HG03108 (cell line): ENCODE results near the gene XPNPEP1.

Experiments
- ATAC-seq: cut with Tn5 transposase; IDR thresholded peaks from one replicate; pipeline ENCODE4 v1.9.1; 2021; ENCODE audit warnings: moderate library complexity; ENCODE audit not compliant: unreplicated experiment

Gene XPNPEP1

DNA sequence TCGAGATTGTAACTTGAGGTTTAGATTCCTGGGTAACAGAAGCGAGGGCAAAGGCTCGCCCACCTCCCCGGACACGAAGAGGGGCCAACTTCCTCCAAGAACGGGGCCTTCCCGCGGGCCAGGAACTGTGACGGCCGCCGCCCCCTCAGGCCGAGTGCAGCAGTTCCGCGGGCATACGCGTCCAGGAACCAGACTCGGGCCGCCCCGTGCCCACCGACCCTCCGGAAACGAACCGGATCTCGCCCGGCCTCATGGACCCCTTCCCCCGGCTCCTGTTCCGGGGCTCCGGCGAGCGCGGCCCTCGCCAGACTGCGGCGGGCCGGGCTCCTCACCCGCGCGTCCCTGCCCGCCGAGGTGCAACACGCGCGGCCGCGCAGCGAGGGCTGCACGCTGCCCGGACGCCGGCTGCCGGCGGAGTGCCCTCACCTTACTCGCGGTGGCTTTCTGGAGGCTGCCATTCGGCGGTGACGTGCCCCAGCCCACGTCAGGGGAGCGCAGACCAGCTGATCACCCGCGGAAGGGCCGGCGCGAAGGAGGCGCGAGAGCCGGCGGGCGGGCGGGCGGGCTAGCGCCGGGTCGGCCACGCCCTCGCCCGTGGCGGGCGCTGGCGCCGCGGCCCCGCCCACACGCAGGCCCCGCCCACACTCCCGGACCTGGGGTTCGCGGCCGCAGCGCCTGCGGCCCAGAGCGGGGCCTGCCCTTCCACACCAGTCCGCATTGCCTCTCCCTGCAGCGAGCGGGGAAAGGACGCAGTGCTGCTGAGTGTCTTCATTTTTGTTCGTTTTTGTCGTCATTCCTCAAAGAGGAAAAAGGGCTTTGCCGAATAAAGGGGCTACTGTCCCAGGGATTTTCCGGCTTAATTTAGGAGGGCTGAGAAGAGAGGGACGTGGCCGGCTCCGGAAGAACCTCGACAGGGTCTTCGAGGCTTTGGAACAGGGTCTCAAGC, at the start of gene XPNPEP1:
Gene XPNPEP1 (minus strand): TSS at position 536 of the 946 bp plus-strand sequence. CDS start 78 bp downstream, at position 458.
- ATAC-seq, result peak; percentile 95

DNA sequence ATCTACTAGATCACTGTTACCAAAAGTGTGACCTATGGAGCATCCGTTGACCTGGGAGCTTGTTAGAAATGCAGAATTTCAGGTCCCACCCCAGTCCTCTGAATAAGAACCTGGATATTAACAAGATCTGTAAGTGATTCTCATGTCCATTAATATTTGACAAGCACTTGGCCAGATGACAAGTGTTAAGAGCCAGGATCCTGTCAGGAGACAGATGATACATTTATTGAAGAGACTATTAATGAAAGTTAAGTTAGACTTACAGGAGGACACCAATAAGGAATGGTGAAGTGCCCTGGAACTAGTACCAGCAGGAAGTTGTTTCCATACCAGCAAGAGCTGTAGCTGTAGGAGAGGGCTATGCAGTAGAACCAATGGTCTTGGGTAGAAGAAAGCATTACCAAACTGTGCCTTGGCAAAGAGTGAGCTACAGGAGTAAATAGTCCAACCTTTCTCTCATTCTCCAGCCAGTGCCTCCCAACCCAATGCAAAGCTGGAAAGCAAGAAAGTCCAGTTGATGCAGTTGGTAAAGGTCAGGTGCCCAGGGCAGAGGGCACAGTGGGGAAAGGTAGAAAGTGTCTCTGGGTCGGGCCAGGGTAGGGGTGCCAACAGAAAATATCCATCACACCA, 49.2 kb upstream of the XPNPEP1 start:
- ATAC-seq, result no peak

DNA sequence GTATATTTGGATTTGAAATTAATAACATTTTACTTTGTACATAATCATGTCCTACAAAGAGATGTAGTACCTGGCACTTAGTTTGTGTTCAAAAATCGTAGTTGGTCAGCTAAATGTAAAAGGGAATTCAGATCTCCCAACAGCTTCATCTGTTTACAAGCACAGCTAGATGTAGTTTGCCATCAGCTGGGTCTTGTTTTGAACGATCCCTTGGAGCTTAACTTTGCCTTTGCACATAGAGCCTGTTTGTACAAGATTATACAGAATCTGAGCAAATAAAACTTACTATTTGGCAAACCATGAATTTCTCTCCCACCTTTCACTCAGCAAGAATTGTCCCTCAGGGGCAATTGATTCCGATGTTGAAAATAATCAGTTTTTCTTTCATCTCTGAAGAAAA, 48.3 kb upstream of the XPNPEP1 start:
- ATAC-seq, result no peak

DNA sequence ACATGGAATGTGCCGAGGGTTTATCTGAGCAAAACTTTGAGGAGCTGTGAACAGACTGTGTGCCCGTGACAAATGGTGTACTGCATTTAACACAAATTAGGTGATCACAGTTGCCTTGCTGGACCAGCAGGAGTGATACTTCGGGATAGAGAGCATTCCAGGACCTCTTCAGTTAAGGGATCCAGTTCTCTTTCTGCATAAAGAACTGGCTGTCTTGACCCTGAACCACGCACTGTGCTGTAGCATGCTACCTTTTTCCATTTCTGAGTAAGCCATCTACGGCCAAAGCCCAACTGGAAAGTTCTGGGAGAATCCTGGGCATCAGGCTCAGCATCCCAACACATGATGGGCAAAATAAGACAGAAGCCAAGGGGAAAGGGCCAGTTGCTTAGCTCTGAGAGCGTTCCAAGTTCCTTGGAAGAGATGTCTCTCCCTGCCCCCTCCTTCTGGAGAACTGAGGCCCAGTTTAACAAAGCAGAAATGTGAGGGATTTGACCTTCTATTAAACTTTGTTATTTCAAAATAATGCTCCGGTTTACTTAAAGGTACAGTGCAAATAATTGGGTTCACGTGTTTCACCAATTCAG, 46.5 kb upstream of the XPNPEP1 start:
- no peak for ATAC-seq

DNA sequence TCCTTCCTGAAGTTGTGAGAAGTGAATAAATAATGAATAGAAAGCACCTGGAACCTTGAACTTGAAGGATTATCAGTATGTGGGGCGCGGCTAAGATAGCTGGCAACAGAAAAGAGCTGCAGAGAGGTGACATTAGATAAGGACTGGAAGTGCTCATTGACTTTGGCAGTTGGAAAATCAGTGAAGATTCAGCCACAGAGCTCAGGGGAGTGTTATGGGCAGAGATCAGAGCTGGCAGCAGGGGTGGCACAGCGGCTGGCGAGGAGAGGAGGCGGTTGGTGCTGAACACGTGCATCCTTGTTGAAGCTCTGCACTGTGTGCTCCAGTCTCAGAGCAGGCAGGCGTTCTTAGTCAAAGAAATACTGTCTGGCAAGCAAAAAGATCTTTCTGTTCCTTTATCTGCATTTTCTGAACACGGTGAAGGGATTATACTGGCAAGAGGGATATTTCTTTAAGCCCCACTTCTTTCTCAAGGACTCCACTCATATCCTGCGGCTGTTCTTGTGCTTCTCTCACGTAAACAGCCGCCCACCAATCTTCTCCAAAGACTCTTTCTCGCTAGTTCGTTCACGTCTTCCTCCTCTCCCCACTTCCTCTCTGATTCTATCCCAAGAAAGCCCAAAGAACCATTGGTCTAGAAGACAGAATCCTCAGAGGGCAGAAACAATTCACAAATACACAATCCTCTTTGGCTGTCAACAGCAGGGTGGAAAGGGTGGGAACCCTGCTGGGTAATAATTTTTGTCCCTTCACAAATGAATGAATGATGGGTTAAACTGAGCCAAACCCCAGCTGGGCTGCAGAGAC, 45.8 kb upstream of the XPNPEP1 start:
- ATAC-seq, result no peak

DNA sequence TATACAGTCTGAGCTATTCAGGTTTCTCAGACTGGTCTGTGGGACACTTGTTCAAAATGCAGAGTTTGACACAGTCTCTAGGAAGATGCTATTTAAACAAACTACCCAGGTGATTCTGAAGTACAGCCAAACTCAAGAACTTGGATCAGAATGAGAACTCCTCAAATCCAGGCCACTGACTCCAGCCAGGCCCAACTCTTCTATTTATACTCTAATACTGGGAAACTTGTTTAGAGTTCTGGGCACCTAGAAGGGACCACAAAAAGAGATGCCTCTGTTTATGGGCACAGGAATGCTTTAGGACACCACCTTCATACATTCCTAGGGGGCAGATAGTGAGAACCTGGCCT, 44.4 kb upstream of the XPNPEP1 start:
- ATAC-seq, result no peak

DNA sequence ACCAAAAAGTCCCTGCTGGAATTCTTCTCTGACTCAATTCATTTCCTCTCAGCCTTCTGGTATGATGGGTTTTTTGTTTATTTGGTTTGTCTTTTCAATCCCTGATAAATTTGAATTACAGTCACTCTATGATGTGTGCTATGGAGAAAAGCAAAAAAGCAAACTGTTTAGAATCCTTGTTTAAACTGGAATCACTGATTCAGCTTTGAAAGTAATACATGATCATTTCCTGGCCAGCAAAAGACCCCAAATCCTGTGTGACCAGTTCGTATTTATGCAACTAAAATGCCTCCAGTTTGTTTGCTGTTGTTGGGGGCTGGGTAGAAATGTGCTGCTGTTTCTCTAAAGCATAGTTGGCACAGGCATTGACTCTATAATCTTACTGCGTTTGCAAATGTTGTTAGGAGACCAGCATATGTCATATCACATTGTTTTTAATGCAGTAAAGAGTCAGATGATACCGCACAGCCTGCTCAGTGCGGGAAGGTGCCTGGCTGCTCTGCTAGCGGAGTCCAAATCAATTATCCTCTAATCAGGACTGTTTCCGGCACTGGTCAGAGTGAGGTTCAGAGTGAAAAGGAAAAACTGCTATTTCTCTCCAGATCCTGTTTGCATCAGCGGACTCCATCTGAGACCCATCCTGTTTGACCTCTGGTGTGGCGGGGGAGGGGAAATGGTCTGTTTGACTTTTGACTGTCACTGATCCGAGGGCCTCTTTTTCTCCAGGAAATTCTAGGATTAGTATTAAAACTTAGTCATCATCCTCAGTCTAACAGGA, 43.8 kb upstream of the XPNPEP1 start:
- no peak for ATAC-seq

DNA sequence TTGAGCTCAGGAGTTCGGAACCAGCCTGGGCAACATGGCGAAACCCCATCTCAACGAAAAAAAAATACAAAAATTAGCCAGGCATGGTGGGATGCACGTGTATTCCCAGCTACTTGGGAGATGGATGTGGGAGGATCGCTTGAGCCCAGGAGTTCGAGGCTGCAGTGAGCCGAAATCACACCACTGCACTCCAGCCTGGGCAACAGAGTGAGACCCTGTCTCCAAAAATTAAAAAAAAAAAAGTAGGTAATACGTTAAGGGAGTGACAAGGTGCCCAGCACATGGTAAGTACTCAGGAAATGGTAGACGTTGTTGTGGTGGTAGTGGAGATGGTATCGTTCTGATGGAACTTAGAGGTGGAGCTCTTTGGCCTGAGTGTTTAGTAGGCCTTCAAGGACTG, 41.0 kb upstream of the XPNPEP1 start:
- no peak for ATAC-seq

DNA sequence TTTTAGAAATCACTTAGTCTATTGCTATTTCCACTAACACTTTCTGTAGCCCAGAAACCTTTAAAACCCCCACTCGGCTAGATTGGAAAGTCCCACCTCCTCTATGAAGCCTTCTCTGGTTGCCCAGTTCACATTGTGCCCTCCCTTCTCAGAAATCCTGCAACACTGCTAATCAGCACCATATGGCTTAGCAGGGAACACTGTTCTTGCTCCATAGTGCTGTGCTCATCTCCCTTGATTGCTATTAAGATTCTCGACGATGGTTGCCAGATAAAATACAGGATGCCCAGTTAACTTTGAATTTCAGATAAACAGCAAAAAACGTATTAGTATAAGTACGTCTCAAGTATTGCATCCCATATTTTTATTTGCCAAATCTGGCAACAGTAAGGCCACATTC, 40.1 kb upstream of the XPNPEP1 start:
- ATAC-seq, result no peak

DNA sequence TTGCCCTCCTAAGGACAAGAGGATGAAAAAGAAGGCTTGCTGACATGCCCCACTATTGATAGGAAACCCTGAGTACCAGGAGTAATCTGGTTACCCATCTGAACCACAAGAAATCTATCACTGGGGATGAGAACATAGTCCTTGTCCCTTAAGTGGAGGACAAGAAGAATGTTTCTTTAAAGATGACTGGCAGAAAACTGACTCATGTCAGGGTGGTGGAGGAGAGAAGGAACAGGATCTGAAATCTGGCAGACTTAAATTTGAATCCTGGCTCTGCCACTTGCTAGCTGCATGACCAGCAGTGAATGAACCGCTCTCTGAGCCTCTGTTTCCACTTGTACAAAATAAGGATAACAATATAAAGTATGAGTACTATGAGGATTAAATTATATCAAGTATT, 38.9 kb upstream of the XPNPEP1 start:
- no peak for ATAC-seq

DNA sequence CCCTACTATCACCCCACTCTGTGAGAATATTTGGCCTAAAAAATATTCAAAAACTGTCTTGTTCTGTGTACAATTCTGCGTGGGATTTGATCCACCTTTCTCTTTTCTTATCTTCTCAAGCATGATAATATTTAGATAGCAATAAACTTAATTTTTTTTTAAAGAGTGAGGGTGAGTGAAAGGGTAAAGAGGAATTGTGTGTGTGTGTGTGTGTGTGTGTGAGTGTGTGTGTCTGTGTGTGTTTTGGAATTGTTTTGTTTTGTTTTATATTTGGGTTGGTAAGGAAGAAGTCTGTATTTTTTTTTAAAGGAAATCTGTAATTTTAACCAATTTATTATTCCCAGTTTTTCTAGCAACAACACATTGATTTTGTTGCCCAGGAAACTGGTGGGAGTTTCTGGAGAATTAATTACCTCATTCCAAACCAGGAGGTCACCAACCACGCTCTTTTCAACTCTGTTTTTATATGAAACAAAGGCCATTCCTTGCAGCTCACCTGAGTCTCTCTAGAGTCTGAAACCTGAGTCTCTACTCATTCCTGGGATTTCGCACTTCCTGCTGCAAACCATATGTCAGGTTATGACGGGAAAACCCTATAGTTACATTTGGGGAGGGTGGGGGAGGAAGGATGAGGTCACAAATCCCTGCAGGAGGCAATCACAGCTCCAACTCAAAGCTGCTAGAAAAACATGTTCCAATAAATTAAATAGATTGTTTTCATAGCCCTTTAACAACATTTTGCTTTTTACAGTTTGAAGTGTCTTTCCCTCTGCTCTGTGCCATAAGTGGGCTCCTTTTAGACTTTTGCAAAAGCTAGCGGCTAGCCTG, 38.1 kb upstream of the XPNPEP1 start:
- ATAC-seq, result no peak

DNA sequence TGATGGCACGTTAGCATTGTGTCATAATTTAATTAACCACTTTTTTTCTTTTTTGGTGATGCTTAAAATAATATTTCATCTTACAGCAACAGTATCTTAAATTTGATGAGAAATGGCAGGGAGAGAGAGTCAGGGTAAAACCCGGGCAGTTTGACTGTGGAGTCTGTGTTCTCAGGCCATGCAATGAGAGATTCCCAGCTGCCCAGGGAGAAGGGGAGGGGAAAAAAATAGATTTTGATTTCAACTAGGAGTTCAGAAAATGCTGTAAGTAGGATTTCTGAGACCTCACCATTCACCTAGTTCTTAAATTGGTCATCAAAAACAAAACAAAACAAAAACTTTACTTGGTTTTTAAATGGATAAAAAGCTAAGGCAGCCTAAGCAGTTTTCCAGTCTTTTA, 37.4 kb upstream of the XPNPEP1 start:
- ATAC-seq, result no peak

DNA sequence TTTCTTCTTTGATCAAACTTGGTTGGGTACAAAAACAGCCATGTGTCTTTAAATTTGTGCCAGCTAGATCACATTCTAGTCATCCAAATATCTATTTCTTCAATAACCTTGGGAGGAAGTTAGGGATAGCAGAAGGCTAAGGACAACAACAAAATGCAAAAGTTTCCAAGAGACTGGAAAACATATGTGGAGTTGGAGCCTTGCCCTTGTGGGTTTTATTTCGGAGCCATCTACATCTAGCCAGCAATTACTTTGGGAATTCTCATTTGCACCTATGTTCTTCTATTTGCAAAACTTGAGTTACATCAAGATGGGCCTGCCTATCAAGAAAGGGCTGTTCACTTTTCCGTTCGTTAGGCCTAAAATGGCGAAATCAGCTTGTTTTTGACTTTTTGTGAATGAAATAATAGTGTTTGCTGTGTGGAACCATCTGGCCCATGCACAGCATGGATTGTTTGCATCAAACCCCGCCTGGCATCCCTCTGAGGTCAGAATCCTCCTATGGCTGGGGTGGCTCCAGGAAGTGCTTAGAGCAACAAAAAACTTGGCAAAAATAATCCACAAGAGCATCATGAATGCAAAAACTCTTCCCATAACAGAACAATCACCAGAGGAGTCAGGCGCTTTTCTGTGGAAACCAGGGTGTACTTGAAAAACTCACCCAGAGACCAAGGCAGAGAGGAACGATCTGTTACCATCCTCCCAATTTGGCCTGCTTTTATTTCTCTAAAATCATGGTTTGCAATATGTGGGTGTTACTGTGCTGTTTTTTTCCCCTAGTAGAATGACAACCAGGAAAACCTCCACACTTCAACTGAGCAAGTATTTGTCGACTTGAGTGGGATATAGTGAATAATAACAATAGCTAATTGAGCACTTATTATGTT, 36.2 kb upstream of the XPNPEP1 start:
- ATAC-seq, result no peak

DNA sequence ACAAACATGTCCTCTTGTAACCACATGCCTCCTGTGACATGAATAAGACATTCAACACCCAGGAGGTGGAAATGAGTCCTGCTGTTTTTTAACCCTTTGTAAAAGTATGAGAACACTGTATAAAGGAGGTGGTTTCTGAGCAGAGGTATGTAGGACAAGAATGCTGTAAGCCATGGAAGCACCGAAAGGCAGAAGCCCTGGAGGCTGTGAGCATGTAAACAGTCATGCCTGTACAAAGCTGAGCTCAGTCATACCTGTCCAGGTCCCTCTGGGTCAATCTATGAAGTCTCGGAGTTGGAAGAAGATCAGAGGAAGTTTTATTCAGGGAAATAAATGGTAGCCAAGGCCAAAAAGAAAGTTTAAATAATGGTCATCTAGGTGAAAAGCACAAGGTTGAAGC, 34.7 kb upstream of the XPNPEP1 start:
- ATAC-seq, result no peak

DNA sequence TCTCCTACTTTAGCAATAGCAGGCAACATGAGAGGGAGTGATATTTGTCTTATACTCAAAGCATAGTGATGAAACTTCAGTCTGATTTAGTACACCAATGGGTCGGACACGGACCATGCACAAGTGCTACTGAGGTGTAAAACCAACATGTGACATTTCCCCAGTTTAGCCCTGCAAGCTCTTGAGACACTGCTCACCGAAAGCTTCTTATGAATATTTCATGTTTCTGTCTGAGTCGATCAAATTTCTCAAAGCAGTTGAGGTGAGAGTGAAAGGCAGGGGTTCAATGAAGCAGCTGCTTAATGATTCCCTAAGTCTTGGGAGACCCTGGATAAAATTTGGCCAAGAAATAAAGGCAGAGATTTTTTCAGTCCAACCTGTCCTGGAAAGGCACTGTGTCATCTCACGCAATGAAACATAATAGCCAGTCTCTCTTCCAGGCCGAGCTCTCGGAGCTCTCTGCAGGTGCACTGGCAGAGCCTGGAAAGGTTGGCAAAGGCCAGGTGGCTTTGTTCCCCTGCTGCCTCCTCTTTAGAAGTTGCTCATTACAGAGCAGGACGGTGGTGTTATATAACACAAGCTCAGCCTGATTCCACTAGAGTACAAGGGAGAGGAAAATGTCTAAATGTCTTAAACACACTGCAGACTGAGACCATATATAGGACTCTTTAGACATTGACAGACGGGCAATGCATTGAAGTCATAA, 33.9 kb upstream of the XPNPEP1 start:
- peak; percentile 97 for ATAC-seq

DNA sequence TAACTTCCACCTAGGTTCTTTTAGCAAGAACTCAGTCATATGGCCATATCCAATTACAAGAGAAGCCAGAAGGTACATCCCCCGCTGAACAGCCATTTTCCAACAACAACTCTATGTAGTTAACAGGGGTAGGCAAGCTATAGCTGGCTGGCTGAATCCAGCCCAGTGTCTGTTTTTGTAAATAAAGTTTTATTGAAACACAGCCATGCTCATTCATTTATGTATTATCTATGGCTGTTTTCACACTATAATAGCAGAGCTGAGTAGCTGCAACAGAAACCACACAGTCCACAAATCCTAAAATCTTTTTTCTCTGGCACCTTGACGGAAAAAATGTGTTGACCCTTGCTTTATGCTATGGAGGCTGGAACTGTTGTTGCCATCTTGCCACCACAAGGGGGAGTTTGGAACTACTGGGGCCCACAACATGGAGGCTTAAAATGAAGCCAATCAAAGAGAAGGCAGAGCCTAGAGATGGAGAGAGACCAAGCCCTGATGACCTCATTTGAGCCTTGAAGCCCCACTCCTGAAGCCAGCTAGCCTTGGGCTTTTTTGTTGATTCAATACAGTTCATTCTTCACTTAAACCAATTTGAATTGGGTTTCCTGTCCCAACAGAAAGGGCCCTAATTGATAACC, 33.3 kb upstream of the XPNPEP1 start:
- peak; percentile 48 for ATAC-seq

DNA sequence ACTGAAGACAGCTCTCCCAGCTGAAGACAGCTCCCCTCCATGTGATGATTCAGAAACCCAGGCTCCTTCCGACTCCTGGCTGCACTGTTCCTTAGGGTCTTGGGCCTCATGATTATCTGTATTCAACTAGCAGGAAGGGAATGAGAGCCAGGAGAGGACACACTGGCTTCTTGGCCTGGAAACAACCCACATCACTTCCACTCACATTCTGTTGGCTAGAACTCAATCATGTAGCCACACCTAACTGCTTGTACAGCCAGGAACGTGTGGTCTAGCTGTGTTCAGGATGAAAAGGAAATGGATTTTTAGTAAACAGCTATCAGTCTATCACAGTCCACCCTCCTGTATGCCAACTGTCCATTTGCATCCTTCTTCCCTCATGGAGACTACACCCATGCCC, 30.5 kb upstream of the XPNPEP1 start:
- no peak for ATAC-seq

DNA sequence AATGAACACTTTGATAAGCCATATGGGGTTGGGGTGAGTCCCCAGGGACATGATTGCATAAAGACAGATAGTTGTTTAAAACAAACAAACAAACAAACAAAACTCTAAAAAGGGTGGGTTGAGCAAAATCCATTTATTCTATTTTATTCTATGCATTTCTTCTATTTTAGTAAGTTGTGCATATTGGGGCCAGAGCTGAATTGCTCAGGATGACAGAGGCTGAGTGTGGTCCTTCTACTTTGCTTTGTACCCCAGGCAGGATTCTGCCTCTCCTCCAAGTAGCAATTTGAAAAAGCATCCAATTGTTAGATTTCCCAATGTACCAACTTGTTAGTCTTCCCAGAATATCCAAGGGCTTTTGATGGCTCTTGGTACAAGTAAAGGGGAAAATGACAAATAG, 29.2 kb upstream of the XPNPEP1 start:
- ATAC-seq, result no peak
